ENCODE data around the gene OGFOD3.

Gene OGFOD3

DNA sequence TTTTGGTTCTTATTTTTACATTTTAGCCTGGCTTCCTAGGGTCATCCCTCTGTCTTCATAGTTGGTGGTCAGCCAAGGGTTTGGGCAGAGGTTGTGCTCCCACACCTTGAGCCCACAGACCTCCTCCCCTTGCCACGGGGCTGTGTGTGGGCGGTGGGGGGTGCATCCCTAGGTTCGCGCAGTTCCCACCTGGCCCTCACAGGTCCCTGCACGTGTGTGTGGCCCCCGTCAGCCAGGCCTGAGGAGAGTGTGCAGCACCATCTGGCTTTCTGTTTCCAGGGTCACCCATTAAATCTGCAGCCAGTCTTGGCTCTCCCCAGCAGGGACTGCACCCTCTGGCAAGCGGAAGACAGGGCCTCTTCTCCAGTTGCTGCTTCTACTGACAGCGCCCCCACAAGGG is 13.6 kb upstream of the OGFOD3 start:
- TF ChIP-seq, protein P1, sequence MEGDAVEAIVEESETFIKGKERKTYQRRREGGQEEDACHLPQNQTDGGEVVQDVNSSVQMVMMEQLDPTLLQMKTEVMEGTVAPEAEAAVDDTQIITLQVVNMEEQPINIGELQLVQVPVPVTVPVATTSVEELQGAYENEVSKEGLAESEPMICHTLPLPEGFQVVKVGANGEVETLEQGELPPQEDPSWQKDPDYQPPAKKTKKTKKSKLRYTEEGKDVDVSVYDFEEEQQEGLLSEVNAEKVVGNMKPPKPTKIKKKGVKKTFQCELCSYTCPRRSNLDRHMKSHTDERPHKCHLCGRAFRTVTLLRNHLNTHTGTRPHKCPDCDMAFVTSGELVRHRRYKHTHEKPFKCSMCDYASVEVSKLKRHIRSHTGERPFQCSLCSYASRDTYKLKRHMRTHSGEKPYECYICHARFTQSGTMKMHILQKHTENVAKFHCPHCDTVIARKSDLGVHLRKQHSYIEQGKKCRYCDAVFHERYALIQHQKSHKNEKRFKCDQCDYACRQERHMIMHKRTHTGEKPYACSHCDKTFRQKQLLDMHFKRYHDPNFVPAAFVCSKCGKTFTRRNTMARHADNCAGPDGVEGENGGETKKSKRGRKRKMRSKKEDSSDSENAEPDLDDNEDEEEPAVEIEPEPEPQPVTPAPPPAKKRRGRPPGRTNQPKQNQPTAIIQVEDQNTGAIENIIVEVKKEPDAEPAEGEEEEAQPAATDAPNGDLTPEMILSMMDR (IDR thresholded peaks at IDR 0.05; ENCODE audit: extremely low read depth, insufficient read depth, missing control alignments) = no peak
- DNase-seq (ENCODE audit: low spot score) = no peak
- in situ Hi-C loops (cut with MboI; ENCODE audit: low pct_unique_long_range_greater_than_20kb, low sequenced_read_pairs, unreplicated experiment) = no loop called here

DNA sequence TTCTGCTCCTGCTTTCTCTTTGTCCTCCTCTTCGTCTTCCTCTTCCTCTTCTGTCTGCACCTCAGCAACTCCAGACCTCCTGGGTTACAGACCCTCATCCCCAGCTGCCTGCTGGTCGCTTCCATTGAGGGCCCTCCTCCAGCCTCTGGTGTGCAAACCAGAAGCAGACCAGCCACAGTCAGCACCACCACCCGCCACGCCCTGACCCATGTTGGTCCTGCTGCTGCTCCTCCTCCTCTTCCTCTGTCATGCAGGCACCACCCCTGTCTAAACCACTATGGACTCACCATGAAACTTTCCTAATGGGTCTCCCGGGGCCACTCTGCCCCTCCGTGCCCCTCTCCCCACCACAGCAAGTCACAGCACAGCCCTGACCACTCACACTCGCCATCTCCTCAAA is 11.4 kb upstream of the OGFOD3 start:
- TF ChIP-seq, protein P1 (IDR thresholded peaks at IDR 0.05; ENCODE audit: extremely low read depth, insufficient read depth, missing control alignments) = no peak
- DNase-seq (ENCODE audit: low spot score) = no peak
- in situ Hi-C loops (cut with MboI; ENCODE audit: low pct_unique_long_range_greater_than_20kb, low sequenced_read_pairs, unreplicated experiment) = no loop called here

DNA sequence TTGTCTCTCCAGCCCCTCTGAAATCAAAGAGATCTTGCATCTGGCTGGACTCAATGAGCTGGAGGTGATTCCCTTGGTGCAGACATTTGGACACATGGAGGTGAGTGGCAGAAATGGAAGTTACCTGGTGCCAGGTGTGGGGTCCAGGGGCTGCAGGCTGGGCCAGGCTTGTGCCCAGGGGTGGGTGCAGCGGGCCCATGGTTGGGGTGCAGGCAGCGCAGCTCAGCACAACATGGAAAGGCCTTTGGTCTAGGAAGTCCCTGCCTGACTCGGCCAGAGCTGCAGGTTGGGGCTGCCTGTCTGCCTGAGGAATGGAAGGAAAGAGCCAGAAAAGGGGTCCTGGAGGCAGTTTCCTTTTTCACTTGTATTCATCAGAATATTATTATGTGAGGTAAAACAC is 10.2 kb upstream of the OGFOD3 start:
- TF ChIP-seq, protein P1 (IDR thresholded peaks at IDR 0.05; ENCODE audit: extremely low read depth, insufficient read depth, missing control alignments) = no peak
- DNase-seq (ENCODE audit: low spot score) = no peak
- in situ Hi-C loops (cut with MboI; ENCODE audit: low pct_unique_long_range_greater_than_20kb, low sequenced_read_pairs, unreplicated experiment) = no loop called here

DNA sequence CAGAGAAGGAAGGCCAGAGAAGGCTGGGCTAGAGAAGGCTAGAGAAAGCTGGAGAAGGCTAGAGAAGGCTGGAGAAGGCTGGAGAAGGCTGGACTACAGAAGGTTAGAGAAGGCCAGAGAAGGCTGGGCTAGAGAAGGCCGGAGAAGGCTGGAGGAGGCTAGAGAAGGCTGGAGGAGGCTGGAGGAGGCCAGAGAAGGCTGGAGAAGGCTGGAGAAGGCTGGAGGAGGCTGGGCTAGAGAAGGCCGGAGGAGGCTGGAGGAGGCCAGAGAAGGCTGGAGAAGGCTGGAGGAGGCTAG is 6.4 kb upstream of the OGFOD3 start:
- TF ChIP-seq, protein P1 (IDR thresholded peaks at IDR 0.05; ENCODE audit: extremely low read depth, insufficient read depth, missing control alignments) = no peak
- no peak for DNase-seq (ENCODE audit: low spot score)
- in situ Hi-C loops (cut with MboI; ENCODE audit: low pct_unique_long_range_greater_than_20kb, low sequenced_read_pairs, unreplicated experiment) = no loop called here

DNA sequence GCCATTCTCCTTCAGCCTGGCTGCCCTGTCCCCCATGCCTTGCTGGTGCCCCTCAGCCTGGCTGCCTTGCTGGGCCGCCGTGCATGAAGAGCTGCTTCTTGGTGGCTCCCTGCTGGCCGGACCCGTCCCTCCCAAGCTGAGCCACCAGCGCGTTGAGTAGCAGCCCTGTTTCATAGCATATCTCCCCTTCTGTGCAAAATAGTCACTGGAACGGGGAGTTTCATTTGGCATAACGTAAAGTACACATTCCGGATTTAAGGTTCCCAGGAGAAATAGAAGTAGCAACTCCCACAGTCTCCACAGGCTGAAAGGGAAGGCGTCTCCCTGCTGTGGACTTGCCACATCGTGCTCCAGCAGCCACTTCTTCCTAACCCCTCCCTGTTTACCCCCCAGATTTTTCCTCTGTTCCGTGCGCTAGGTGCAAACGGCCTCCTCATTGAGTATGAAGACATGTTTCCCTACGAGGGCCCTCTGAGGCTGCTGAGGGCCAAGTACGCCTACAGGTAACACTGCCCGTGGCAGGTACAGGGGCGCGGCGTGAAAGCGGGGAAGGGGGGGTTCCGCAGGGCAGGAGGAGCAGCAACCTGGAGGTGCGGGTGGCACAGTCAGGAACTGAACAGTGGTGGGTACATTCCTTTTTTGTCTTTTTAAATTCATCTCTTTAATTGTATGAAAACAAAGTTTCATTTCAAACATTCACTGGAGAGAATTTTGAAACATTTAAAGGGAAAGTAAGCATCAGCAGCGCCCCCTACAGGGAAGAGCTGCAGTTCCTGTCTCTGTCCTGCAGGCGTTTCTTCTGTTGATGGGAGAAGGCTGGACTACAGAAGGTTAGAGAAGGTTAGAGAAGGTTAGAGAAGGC is 5.8 kb upstream of the OGFOD3 start:
- TF ChIP-seq, protein P1 (IDR thresholded peaks at IDR 0.05; ENCODE audit: extremely low read depth, insufficient read depth, missing control alignments) = peak; percentile 78
- DNase-seq (ENCODE audit: low spot score) = peak; percentile 71
- in situ Hi-C loops (cut with MboI; ENCODE audit: low pct_unique_long_range_greater_than_20kb, low sequenced_read_pairs, unreplicated experiment) = no loop called here

DNA sequence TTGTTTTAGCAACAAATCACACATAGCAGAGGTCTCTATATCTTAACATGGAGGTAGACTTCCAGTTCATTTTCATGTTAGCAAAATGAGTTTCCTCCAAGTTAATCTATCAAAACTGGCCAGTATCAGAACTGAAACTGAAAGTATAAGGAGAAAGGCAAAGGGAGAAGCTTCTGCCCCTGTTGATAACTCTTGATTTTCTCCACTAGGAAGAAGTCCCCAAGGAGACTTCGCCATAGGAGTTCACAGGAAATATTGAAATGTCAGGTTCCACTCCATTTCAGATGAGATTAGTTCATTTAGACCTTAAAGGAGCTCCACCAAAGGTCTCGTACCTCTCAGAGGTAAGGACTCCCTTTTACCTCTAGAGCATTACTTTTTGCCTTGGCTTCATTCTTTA is 1.2 kb upstream of the OGFOD3 start:
- DNase-seq (ENCODE audit: low spot score) = no peak
- TF ChIP-seq, protein P1 (IDR thresholded peaks at IDR 0.05; ENCODE audit: extremely low read depth, insufficient read depth, missing control alignments) = no peak
- in situ Hi-C loops (cut with MboI; ENCODE audit: low pct_unique_long_range_greater_than_20kb, low sequenced_read_pairs, unreplicated experiment) = no loop called here
